ENCODE data around the gene KRT13. TPM values are rescaled to one million over a fixed set of nuclear protein-coding genes. Genes with fewer than 3 reads are reported as not detected.
"Not testable (repeated sequence)": the region's sequence is repeated elsewhere in the genome, so short reads cannot be mapped to it uniquely, and the experiment has no call there.

The KRT13 gene
- total RNA-seq, 1 donor from 2014 or later, result 112 TPM

DNA sequence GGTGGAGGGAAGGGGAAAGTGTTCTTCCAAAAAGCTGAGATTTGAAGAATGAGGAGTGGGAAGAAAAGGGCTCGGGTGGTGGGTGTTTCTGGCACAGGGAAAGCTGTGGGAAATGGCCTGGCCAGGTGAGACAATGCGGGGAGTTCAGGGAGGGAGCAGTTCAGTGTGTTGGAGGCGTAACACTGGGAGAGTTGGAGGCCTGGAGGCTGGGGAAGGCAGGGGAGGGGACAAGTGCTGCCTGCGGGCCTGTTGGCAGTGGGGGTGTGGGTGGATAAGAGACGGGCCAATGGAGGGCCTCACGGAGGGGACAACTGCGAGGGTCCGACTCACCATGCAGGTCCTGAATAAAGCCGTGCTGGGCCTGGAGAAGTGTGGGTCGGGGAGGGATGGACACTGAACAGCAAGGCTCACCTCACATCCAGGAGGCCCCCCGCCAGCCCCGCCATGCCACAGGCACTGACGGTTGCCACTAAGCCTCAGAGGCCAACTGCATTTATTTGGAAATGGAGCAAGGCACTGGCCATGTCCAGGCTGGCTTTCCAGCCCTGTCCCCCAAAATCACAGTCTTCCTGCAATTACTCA, 40.5 kb upstream of the KRT13 start:
- FAIRE-seq, result no peak
- H3K36me3 ChIP-seq (ENCODE audit: control insufficient read depth, insufficient read depth, low read length), result no peaks in the 10 kb centered on the region
- no peaks in the 10 kb centered on the region for H3K27me3 ChIP-seq (ENCODE audit: control insufficient read depth, insufficient read depth, low read length)
- TF ChIP-seq, protein P1, sequence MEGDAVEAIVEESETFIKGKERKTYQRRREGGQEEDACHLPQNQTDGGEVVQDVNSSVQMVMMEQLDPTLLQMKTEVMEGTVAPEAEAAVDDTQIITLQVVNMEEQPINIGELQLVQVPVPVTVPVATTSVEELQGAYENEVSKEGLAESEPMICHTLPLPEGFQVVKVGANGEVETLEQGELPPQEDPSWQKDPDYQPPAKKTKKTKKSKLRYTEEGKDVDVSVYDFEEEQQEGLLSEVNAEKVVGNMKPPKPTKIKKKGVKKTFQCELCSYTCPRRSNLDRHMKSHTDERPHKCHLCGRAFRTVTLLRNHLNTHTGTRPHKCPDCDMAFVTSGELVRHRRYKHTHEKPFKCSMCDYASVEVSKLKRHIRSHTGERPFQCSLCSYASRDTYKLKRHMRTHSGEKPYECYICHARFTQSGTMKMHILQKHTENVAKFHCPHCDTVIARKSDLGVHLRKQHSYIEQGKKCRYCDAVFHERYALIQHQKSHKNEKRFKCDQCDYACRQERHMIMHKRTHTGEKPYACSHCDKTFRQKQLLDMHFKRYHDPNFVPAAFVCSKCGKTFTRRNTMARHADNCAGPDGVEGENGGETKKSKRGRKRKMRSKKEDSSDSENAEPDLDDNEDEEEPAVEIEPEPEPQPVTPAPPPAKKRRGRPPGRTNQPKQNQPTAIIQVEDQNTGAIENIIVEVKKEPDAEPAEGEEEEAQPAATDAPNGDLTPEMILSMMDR (IDR thresholded peaks at IDR 0.05; ENCODE audit: insufficient read depth, low read length, severe bottlenecking), result no peak
- DNase-seq (ENCODE audit: low read depth), result no peak
- no peak overlapping the region for H3K4me3 ChIP-seq (ENCODE audit: low read depth, low read length)

DNA sequence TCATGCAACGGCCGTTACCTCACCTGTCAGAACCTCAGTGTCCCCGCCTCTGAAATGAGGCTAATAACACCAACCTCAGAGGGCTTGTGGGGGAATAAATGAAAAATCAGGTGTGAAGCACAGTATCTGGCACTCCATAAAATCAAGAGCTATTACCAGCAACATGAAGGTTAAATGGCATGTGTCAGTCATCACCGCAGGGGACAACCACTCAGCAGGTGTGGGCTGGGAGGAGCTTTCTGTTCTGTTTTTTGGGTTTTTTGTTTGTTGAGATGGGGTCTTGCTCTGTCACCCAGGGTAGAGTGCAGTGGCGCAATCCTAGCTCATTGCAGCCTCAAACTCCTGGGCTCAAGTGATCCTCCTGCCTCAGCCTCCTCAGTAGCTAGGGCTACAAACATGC, 39.5 kb upstream of the KRT13 start:
- Histone ChIP-seq H3K4me3 (ENCODE audit: low read depth, low read length) (no peak overlapping the region), H3K27me3 (ENCODE audit: control insufficient read depth, insufficient read depth, low read length) (no peaks in the 10 kb centered on the region), H3K36me3 (ENCODE audit: control insufficient read depth, insufficient read depth, low read length) (no peaks in the 10 kb centered on the region)
- no peak for DNase-seq (ENCODE audit: low read depth)
- peak; percentile 23 for FAIRE-seq
- TF ChIP-seq, protein P1 (IDR thresholded peaks at IDR 0.05; ENCODE audit: insufficient read depth, low read length, severe bottlenecking), result no peak

DNA sequence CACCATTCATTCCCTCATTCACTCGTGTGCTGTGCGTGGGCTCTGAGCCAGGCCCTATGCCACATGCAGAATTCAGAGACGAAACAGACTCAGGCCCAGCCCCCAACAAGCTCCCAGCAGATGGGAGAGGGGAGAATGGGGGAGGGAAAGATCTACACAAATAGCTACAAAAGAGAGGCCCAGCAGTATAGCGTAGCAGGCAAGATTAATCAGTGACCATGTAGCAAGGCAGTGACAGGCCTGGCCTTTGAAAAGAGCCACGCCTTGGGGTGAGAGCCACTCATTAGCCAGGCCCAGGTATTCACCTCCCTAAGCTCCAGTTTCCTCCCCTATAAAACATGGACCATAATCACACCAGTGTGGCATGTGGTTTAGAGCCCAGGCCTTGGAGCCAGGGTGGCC, 39.1 kb upstream of the KRT13 start:
- TF ChIP-seq, protein P1 (IDR thresholded peaks at IDR 0.05; ENCODE audit: insufficient read depth, low read length, severe bottlenecking), result no peak
- Histone ChIP-seq H3K36me3 (ENCODE audit: control insufficient read depth, insufficient read depth, low read length) (no peaks in the 10 kb centered on the region), H3K27me3 (ENCODE audit: control insufficient read depth, insufficient read depth, low read length) (no peaks in the 10 kb centered on the region), H3K4me3 (ENCODE audit: low read depth, low read length) (no peak overlapping the region)
- FAIRE-seq (no peak), DNase-seq (ENCODE audit: low read depth) (no peak)

DNA sequence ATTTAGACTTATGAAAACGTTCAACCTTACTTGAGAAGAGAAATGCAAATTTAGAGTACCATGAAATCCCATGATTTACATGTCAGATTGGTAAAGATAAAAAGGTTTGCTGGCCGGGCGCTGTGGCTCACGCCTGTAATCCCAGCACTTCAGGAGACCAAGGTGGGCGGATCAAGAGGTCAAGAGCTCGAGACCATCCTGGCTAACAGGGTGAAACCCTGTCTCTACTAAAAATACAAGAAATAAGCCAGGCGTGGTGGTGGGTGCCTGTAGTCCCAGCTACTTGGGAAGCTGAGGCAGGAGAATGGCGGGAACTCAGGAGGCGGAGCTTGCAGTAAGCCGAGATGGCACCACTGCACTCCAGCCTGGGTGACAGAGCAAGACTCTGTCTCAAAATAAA, 37.4 kb upstream of the KRT13 start:
- not testable (repeated sequence) for H3K27me3 ChIP-seq (ENCODE audit: control insufficient read depth, insufficient read depth, low read length); DNase-seq (ENCODE audit: low read depth); FAIRE-seq; H3K4me3 ChIP-seq (ENCODE audit: low read depth, low read length); H3K36me3 ChIP-seq (ENCODE audit: control insufficient read depth, insufficient read depth, low read length)

DNA sequence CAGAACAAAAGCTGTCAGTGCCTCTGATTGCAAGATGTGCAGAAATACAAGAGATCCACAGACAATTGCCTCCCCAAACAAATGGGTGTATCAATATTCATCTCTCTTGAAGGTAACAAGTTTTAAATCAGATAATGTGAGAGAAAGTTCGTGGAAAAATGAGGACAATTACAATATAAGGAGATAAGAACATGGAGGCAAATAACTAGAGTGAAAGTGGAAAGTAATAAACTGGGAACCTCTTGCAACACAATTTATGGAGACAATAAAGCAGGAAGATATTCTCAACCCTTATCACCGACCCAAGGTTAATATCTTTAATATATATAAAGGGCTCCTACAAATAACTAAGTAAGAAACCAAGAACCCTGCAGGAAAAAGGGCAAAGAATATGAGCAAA, 36.9 kb upstream of the KRT13 start:
- FAIRE-seq, result no peak

DNA sequence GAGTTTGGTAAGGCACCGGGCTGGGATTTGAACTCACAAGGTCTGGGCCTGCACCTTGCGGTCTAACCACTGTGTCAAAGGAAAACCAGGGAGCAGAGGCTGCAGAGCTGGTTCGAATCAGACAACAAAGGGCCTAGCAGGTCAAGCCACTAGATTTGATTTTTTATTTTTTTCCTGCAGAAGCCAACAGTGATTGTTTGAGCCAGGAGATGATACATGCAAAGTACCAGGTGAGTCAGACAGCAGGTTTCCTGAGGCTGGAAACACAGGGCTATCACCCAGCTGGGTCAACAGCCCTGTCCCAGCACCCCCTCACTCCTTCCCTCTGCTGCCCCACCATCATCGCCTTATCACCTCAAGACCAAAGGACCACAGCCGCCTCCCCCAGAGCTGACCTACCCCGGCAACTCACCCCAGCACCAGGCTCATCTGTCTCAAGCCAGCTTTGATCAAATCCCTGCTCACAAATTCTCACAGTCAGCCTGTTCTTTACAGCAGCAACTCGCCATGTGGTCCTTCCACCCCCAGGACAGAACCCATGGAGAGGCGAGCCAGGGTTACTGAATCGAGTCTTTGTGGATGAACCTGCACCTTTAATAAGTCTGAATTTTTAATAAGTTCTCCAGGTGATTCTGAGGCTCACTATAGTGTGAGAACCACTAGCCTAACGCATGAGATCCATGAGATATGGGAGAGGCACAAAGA, 35.7 kb upstream of the KRT13 start:
- DNase-seq (ENCODE audit: low read depth) (peak; percentile 76), FAIRE-seq (no peak)
- H3K36me3 ChIP-seq (ENCODE audit: control insufficient read depth, insufficient read depth, low read length), result no peaks in the 10 kb centered on the region
- no peaks in the 10 kb centered on the region for H3K27me3 ChIP-seq (ENCODE audit: control insufficient read depth, insufficient read depth, low read length)
- H3K4me3 ChIP-seq (ENCODE audit: low read depth, low read length), result no peak overlapping the region
- TF ChIP-seq, protein P1 (IDR thresholded peaks at IDR 0.05; ENCODE audit: insufficient read depth, low read length, severe bottlenecking), result no peak

More for the DNA sequence above, 36.9 kb upstream of the KRT13 start:
- TF ChIP-seq, protein P1 (IDR thresholded peaks at IDR 0.05; ENCODE audit: insufficient read depth, low read length, severe bottlenecking), result no peak
- H3K36me3 ChIP-seq (ENCODE audit: control insufficient read depth, insufficient read depth, low read length), result no peaks in the 10 kb centered on the region
- no peaks in the 10 kb centered on the region for H3K27me3 ChIP-seq (ENCODE audit: control insufficient read depth, insufficient read depth, low read length)
- DNase-seq (ENCODE audit: low read depth), result no peak
- H3K4me3 ChIP-seq (ENCODE audit: low read depth, low read length), result no peak overlapping the region
